Endothelial cell (in vitro differentiated cells): ENCODE measurements around the gene WBP1L. TPM values are rescaled to one million over a fixed set of nuclear protein-coding genes. Genes with fewer than 3 reads are reported as not detected.
A peak's percentile ranks its signal among the peaks of the same experiment; 100 is the strongest.

Experiments used
- DNase-seq: peaks from one replicate; pipeline ENCODE4 v3.0.0; 2021; ENCODE audit warnings: low spot score
- H3K27ac Mint-ChIP-seq: one replicate; pipeline ENCODE4 v1.8.0; 2021; ENCODE audit warnings: mixed read lengths, inconsistent platforms; ENCODE audit not compliant: unreplicated experiment
- H3K27me3 Mint-ChIP-seq: one replicate; pipeline ENCODE4 v1.8.0; 2021; ENCODE audit warnings: mild to moderate bottlenecking, moderate library complexity, mixed read lengths, inconsistent platforms; ENCODE audit not compliant: unreplicated experiment
- H3K36me3 Mint-ChIP-seq: one replicate; pipeline ENCODE4 v1.8.0; 2021; ENCODE audit warnings: mild to moderate bottlenecking, low read depth, mixed read lengths, inconsistent platforms; ENCODE audit not compliant: unreplicated experiment
- H3K4me1 Mint-ChIP-seq: one replicate; pipeline ENCODE4 v1.8.0; 2021; ENCODE audit warnings: mild to moderate bottlenecking, mixed read lengths, inconsistent platforms; ENCODE audit not compliant: unreplicated experiment
- H3K4me3 Mint-ChIP-seq: one replicate; pipeline ENCODE4 v1.8.0; 2021; ENCODE audit warnings: mild to moderate bottlenecking, mixed read lengths, inconsistent platforms; ENCODE audit not compliant: unreplicated experiment
- H3K9me3 Mint-ChIP-seq: one replicate; pipeline ENCODE4 v1.8.0; 2021; ENCODE audit warnings: mixed read lengths, inconsistent platforms; ENCODE audit not compliant: unreplicated experiment
- CTCF ChIP-seq: fragments of 200-600 bp; sonication (generic); IDR thresholded peaks from one replicate; pipeline ENCODE4 v1.5.0; 2021; ENCODE audit warnings: antibody characterized with exemption; ENCODE audit not compliant: unreplicated experiment
- total RNA-seq: library from RNA; stranded (reverse); fragmentation: NEBNext Ultra II Directional; extraction: Animal tissue kit (Norgen Biotek cat#: 25700); gene quantifications from one replicate; pipeline ENCODE4 v1.2.1, GENCODE V29; 2021; ENCODE audit not compliant: unreplicated experiment

WBP1L gene
- total RNA-seq, 1 donor from 2014 or later: 49.4 TPM

GRCh38 chr10:102712089-102712488, 31.7 kb upstream of the WBP1L start:
- Mint-ChIP-seq H3K4me1 (peaks cover 8% of the 10 kb centered on the region), H3K9me3 (no peaks in the 10 kb centered on the region), H3K36me3 (peaks cover 3% of the 10 kb centered on the region), H3K4me3 (no peak overlapping the region), H3K27ac (no peak overlapping the region), H3K27me3 (peaks cover 7% of the 10 kb centered on the region)
- TF ChIP-seq CTCF: no peak
- no peak for DNase-seq

- DNase-seq: no peak
- Mint-ChIP-seq H3K4me1 (peaks cover 14% of the 10 kb centered on the region), H3K36me3 (peaks cover 11% of the 10 kb centered on the region), H3K27ac (peak overlapping the region; percentile 96), H3K4me3 (peak overlapping the region; percentile 97), H3K9me3 (no peaks in the 10 kb centered on the region), H3K27me3 (peaks cover 7% of the 10 kb centered on the region)
- TF ChIP-seq CTCF: no peak
Observed at GRCh38 chr10:102712843-102713538, 30.8 kb upstream of the WBP1L start.

DNA sequence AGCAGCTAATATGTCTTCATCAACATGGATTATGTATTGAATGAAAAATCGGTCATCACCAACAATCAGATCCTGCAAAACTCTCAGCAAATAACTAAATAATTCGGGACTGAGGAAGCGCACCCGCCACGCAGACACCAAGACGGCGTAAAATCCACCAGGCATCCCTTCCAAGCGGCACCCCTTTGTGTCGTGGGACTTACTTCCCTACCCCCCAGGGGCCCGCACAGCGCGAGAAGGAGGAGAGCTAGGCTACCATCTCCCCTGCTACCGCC, 30.3 kb upstream of the WBP1L start:
- H3K27me3 Mint-ChIP-seq: peaks cover 7% of the 10 kb centered on the region
- peak overlapping the region; percentile 97 for H3K4me3 Mint-ChIP-seq
- H3K27ac Mint-ChIP-seq: peak overlapping the region; percentile 96
- DNase-seq: no peak
- H3K4me1 Mint-ChIP-seq: peaks cover 18% of the 10 kb centered on the region
- H3K36me3 Mint-ChIP-seq: peaks cover 12% of the 10 kb centered on the region
- no peaks in the 10 kb centered on the region for H3K9me3 Mint-ChIP-seq
- peak; percentile 54 for TF ChIP-seq CTCF

- no peak for TF ChIP-seq CTCF
- H3K4me1 Mint-ChIP-seq: peaks cover 20% of the 10 kb centered on the region
Observed at GRCh38 chr10:102713814-102714620, 29.7 kb upstream of the WBP1L start, which contains the start of gene ARL3. Gene ARL3, minus strand, starts transcription at chr10:102714397. Its CDS starts 122 bp downstream, at chr10:102714275.

More at GRCh38 chr10:102713814-102714620, 29.7 kb upstream of the WBP1L start, which contains the start of gene ARL3:
- H3K27ac Mint-ChIP-seq: peak within 1 kb of the TSS; percentile 96
- H3K4me3 Mint-ChIP-seq: peak within 1 kb of the TSS; percentile 97
- no peaks in the 10 kb centered on the region for H3K9me3 Mint-ChIP-seq
- DNase-seq: peak; percentile 95
- H3K36me3 Mint-ChIP-seq: peaks cover 12% of the 10 kb centered on the region
- peaks cover 7% of the 10 kb centered on the region for H3K27me3 Mint-ChIP-seq
